Stimulated activated CD8-positive, alpha-beta memory T cell treated with anti-CD3 and anti-CD28 coated beads, Interleukin-4, amount 100 ng/mL, for 4 hours (primary cell): ENCODE results near the gene PTPRD.

ENCODE experiments used
- DNase-seq, 2 donors: peaks; one replicate each; pipeline ENCODE4 v3.0.0-alpha.2; 2020; ENCODE audit warnings: low read depth in 2 of 2, low spot score in 1 of 2

PTPRD gene

GRCh38 chr9:8750639-8751051 lies 1862.2 kb downstream of the PTPRD start:
- DNase-seq, result no peak

DNA sequence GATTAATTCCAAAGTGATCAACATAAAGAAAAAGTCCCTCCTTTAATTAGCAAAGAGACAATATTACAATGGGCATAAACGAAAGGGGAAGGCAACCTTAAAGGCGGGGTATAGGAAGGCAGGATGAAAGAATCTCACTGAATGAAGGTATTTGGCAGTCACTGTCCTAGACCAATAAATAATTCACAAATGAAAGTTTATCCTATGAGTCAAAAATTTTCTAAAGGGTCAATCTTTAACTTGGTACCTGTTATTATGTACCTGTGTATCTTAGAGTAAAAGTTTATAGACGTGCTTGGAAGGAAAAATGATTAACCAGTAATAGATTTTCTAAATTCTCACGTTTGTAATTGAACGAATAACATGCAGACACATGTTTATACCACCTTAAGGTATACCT lies 1867.5 kb downstream of the PTPRD start:
- no peak for DNase-seq

DNA sequence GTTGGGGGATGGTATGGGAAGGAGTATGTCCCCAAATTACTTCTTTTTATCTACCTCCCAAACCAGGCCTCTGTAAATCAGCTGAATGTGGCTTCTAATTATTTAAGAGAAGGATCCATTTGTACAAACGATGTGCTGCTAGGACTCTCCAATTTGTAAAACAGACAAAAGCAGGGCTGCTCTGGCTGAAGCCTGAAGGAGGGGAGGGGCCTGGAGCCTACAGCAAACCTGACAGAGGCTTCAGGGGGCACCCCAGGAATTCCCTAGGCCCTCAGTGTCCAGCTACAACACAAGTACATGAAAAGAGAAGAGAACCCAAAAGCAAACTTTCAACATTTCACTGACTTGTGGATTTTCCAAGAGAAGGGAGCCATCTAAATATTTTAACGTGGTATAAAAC lies 1873.9 kb downstream of the PTPRD start:
- no peak for DNase-seq

- DNase-seq, result no peak
These were observed 1876.0 kb downstream of the PTPRD start for GRCh38 chr9:8736805-8737204.

- DNase-seq, result no peak
These were observed 1878.0 kb downstream of the PTPRD start for GRCh38 chr9:8734760-8735159.

DNA sequence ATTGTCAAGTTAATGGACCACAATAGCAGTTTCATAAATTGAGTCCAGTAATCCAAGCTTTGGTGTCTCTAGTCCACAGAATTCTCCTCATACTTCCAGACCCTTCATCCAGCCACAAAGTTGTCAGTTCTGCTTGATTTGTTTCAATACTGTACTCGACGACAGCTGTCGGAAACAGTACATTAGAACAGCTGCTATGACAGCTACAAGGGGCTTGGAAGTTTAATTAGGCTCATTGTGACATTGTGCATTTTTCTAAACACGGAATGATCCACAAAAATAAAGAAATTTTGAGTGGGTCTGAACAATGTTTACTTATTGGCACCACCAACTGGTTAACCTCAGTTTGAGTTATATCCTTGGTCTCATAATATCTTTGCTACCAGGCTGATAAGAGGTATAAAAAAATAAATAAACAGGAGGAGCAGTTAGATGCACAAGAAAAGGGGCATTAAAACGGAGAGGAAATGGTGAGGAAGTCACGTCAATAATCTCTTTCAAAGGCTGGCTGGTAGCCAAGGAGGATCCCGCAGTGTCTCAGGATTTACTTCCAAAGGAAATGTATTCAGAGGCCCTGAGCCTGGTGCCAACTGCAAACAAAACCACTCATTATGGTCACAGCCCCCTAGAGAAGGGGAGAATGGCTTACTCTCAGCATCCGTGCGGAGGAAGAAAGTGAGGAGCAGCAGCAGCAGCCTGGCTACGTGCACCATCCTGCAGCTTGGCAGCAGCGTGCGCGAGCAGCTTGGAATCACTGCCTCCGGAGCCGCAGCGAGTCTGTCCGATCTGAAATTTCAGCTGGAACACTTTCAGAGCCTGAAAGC lies 1879.5 kb downstream of the PTPRD start:
- DNase-seq, result no peak

DNA sequence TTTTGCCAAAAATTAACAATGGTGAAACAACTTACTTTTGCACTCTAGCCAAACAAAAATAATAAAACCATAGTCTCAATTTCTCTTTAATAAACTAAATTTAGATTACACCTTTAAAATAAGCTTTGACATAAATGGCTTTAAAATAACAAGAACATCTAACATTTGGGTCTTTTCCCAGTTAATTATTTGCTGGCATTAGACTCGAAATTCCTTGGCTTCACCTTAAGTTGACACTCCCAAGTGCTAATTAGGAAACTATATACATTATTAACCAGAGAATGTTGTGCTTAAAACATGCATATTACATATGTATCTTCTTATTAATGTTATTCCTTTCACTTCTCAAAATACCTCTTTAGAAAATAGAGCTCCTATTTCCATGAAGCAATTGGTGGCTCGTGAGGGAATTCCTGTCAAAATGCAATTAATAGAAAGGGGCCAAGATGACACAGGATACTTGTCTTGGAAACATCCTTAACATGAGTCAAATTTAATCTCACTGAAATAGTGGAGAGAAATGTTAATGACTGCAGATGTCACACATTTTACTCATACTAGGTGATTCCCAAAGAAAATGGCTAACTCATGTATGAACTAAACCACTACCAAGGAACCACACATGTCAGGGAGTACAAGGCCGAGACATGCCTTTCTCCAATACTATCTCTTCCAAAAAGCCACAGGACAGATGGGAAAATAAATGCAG lies 1880.3 kb downstream of the PTPRD start:
- no peak for DNase-seq

GRCh38 chr9:8730618-8731017 lies 1882.2 kb downstream of the PTPRD start:
- DNase-seq, result no peak

DNA sequence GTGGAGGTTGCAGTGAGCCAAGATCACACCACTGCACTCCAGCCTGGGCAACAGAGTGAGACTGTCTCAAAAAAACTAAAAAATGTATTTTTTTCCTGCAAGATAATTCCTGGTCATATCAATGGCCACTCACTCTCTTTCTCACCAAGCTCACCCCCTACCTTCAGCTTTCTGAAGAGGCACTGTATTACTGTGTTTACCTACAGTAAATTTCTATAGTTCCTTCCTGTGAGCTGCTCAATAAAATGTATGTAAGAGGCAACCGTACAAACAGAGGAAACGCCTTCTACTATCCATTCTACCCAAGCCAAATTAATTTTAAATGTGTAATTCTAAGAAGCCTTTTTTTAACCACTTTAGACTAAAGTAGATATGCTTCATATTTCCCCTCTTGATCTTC lies 1883.9 kb downstream of the PTPRD start:
- no peak for DNase-seq

GRCh38 chr9:8727191-8727590 lies 1885.6 kb downstream of the PTPRD start:
- no peak for DNase-seq

GRCh38 chr9:8726692-8727091 lies 1886.1 kb downstream of the PTPRD start:
- DNase-seq, result no peak

DNA sequence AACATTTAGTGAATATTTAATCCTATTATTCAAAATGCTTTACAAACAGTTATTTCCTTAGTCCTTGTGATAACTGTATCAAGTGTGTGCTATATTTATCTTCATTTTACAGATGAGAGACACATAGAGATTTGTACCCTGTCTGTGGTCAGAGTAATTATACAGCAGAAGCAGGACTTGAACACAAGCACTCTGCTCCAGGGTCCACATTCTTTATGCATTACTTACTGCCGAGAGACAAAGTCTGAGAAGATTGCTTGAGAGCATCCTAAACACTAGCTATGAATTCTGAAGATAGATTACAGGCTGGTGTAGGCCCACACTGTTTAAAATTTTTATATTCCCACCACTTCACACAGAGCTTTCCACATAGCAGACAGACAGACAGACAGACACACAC lies 1887.2 kb downstream of the PTPRD start:
- DNase-seq, result no peak

- DNase-seq, result no peak
These were observed 1888.4 kb downstream of the PTPRD start for GRCh38 chr9:8724284-8725018.

DNA sequence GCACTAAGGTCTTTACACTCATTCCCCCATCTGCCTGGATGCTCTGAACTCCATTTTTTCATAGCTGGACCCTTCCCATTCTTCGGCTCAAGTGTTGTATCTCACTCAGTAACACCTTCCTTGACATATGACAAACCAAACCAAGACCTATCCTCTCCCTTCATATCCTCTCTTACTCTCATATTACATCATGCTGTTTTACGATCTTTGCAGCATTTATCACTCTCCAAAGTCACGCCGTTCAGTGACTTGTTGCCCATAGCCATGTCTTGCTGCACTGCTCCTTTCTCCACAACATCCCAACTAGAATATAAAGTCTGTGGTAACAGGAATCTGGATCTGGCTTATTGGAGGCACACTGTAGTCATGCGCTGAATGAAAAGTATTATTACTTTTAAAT lies 1889.6 kb downstream of the PTPRD start:
- no peak for DNase-seq

GRCh38 chr9:8719833-8720486 lies 1892.8 kb downstream of the PTPRD start:
- no peak for DNase-seq

- DNase-seq, result no peak
These were observed 1894.6 kb downstream of the PTPRD start for GRCh38 chr9:8718121-8718725.

- no peak for DNase-seq
These were observed 1895.7 kb downstream of the PTPRD start for GRCh38 chr9:8717146-8717545.

- DNase-seq, result no peak
These were observed 1897.0 kb downstream of the PTPRD start for GRCh38 chr9:8715788-8716187.

- no peak for DNase-seq
These were observed 1899.0 kb downstream of the PTPRD start for GRCh38 chr9:8713811-8714165.

- DNase-seq, result no peak
These were observed 1899.5 kb downstream of the PTPRD start for GRCh38 chr9:8713149-8713810.

DNA sequence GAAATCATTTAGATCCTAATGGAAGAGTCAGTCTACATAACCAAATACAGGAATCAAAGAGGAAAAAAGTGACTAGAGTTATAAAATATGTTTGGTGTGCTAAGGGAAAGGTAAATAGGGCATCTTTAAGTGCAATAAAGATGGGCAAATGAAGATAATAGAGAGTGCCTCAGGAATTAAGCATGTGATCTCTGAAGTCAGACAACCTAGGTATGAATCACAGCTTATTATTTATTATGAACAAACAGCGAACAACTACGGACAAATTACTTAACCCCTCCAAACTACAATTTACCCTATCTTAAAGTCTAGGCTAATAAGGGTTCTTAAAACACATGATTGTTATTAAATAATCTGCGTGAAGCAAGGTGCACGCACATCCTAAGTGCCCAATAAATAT lies 1903.1 kb downstream of the PTPRD start:
- no peak for DNase-seq
